HG02870 (cell line): ENCODE measurements around the gene SLC7A10.

ENCODE experiments used
- ATAC-seq: cut with Tn5 transposase; IDR thresholded peaks from one replicate; pipeline ENCODE4 v1.9.1; 2021; ENCODE audit warnings: mild to moderate bottlenecking, moderate library complexity; ENCODE audit not compliant: unreplicated experiment

SLC7A10 gene

GRCh38 chr19:33255781-33256180, 30.1 kb upstream of the SLC7A10 start:
- ATAC-seq: no peak

DNA sequence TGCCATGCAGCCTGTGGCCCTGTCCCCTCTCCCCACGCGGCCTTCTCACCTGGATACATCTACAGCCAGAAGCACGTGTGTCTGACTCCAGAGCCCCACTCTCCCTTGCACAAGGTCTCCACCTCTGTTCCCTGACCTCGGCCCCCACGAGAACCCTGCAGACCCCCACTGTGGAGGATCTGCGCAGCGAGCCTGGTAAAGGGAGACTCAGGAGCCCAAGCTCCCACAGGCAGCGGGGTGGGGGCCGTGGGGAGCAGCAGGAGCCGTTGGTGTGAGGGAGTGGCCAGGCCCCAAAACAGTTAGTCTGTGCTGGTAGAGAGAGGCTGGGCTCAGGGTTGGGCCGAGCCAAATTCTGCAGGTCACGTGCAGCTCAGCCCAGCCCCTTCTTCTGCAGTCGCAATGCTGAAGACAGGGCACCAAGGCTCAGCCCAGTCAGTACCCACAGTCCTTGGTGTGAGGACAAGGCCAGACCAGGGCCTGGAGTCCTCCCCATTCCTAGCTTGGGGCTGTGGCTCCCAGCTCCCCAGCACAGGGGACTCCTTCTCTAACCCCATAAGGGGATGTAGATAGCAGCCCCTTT, 28.7 kb upstream of the SLC7A10 start:
- no peak for ATAC-seq

- no peak for ATAC-seq
Measured at GRCh38 chr19:33252971-33253370, 27.3 kb upstream of the SLC7A10 start.

DNA sequence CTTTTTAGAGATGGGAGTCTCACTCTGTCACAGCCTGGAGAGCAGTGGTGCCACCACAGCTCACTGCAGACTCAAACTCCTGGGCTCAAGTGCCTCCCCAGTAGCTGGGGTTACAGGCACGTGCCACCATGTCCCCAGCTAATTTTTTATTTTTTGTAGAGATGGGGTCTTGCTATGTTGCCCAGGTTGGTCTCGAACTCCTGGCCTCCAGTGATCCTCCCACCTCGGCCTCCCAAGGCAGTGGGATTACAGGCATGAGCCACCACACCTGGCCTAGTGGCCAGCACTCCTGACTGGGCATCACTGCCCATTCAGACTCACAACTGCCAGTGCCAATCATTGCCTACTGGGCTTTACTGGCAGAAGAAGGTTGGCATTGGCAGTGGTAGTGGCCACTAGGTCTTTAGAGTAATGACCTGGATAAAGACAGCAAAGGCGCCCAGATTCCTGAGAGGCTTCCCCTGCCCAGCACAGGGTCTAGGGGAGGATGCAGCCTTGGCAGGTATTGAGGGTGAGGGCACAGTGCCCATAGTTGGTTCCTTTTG, 26.8 kb upstream of the SLC7A10 start:
- ATAC-seq: no peak

DNA sequence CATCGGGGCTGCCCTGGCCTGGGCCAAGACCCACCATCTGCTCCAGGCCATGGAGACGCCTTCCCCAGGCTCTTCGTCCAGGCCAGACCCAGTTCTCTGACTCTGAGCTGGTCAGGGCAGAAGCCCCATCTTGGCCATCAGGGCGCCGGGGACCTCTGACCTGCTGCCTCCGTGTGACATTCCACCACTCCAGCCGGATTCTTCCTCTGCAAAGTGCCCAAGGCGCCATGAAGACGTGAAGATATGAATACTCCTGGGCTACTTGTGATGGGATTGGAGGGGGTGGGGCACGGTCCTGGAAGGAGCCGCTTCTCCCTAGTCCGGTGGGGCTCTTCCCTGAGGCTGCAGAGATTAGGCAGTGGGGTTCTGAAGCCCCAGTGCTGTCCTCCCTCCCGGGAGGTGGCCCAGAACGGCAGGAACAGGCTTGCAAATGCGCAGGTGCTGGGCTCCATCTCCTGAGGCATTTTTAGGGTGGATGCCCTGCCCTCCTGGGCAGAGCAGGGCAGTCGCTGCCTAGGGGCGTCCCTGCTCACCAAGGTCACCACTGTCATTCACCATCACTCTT, 26.0 kb upstream of the SLC7A10 start:
- ATAC-seq: no peak

GRCh38 chr19:33251076-33251475, 25.4 kb upstream of the SLC7A10 start:
- ATAC-seq: no peak

GRCh38 chr19:33250500-33250899, 24.9 kb upstream of the SLC7A10 start:
- no peak for ATAC-seq

DNA sequence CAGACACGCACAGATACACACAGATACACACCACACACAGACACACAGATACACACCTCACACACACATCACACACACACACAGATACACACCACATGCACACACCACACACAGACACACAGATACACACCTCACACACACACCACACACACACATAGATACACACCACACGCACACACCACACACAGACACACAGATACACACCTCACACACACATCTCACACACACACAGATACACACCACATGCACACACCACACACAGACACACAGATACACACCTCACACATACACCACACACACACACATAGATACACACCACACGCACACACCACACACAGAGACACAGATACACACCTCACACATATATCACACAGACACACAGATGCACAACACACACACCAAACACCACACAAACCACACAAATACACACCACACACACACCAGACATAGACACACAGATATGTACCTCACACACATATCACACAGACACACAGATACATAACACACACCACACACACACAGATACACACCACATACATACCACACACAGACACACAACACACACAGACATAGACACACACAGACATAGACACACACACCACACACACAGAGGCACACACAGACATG, 24.2 kb upstream of the SLC7A10 start:
- no peak for ATAC-seq

- no peak for ATAC-seq
Measured at GRCh38 chr19:33248954-33249613, 23.4 kb upstream of the SLC7A10 start.

DNA sequence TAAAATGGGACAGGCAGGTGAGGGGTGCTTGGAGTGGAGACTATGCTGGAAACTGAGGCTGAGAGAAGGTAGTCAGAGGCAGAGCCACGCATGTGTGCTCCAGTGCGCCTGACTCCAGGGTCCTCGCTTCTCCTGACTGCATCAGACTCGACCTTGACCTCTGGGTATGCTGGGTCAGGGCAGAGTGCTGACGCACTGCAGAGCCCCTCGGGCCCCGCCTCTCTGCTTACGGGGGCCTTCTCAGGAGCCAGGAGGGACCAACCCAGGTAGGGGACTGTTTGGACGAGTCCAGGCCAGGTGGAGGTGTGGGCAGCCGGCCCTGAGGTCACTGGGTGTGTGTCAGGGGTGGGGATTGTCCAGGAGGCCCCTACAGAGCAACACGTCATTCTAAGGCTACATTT, 22.9 kb upstream of the SLC7A10 start:
- no peak for ATAC-seq

GRCh38 chr19:33248104-33248503, 22.5 kb upstream of the SLC7A10 start:
- ATAC-seq: no peak

- no peak for ATAC-seq
Measured at GRCh38 chr19:33247441-33247819, 21.8 kb upstream of the SLC7A10 start.

GRCh38 chr19:33246709-33247440, 21.2 kb upstream of the SLC7A10 start:
- ATAC-seq: no peak

- no peak for ATAC-seq
Measured at GRCh38 chr19:33245948-33246708, 20.5 kb upstream of the SLC7A10 start.

- no peak for ATAC-seq
Measured at GRCh38 chr19:33242911-33243310, 17.3 kb upstream of the SLC7A10 start.

GRCh38 chr19:33242131-33242530, 16.5 kb upstream of the SLC7A10 start:
- no peak for ATAC-seq

DNA sequence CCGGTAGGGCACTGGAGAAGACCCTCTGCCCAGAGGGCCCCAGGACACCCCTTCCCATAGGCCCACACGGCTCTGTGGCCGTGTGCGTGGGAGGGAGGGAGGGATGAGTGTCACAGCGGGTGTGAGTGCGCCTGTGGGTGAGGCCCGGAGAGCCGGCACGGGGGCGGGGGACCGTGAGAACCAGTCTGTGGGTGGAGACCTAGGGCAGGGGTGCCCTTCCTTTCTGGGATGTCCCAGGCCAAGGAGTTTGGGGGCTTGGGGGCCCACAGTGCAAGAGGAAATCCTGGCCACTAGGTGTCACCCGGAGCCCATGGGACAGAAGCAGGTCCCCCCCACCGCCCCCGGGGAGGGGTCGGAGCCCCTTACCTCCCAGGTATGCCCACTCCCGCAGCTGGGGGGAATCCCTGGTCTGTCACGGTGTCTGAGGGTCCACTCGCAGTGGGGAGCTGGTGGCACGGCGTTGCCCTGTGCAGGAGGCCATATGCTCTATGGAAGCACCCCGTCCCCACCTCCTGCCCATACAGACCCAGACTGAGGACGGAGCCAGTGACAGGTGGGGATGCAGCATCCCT, 16.0 kb upstream of the SLC7A10 start:
- ATAC-seq: no peak

DNA sequence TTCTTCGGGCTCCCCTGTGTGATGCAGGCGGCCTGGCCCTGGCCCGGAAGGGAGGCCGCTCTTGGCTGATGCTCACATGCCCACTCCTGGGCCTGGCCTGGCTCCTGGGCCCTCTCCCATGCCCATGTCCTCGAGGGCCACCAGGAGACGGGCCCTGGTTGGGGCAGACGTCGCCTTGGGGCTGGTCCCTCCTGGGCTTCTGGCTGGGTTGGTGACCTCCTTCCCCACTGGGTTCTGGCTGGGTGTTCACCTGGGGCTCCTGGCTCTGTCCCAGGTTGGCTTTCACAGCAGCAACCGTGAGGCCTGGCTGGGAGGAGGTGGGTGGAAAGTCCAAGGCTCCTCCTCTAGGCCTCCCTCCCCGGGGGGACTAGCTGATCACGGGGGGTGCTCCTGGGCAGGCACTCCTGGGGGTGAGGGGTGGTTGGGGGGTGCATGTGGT, 15.5 kb upstream of the SLC7A10 start:
- no peak for ATAC-seq

DNA sequence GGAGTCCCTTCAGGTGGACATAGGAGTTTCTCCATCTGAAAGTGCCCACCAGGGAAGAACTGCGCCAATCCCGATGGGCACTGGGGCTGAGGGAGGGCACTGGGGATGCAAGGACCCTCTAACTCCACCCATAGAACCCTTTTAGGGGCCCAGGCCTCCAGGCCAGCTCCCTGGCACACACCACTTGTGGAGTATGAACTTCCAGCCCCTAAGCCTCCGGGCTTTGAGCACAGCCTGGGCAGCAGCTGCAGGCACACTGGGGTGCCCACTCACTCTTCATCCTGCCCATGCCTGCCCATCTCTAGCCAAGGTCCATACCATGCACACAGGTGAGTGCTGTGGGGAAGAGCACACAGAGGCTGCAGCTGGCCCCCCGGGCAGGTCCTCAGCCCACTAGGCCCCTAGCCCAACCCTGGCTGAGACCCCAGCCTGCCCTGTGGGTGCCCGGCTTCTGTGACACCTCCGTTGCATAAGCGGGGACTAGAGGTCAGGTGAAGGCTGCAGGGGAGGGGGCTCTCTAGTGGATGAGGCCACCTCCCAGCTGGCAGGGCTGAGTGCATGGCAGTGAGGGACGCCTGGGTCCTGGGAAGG, 14.6 kb upstream of the SLC7A10 start:
- ATAC-seq: no peak
